ENCODE results near the gene EDN2.

DNA sequence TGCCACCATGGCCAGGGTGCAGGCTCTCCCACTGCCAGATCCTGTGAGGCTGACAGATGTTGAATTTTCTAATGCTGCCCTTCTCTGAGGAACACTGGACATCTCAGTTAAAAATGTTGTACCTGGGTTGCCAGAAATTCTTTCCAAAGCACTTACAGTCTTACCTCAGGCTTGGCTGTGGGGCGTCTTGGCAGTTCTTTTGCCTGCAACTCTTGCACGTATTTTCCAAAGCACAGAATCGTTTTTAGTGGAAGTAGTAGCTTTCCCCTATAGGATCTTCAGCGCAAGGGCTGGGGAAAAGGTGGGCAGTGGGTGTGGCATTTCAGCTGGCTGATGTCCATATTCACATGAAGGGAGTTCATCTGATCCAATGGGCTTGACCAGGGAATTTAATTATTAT, 53.9 kb downstream of the EDN2 start:
- TF ChIP-seq CTCF (IDR thresholded peaks at IDR 0.05; ENCODE audit: insufficient read depth, low read length, poor library complexity, severe bottlenecking) (no peak), EZH2phosphoT487 (conservative IDR thresholded peaks at IDR 0.05; ENCODE audit: low read length) (no peak)
